Activated CD4-positive, alpha-beta T cell treated with anti-CD3 and anti-CD28 coated beads, Interleukin-2, amount 10 ng/mL, durations not matched to agents 24 days and 14 days (primary cell): ENCODE results near the gene GNAI1. TPM values are rescaled to one million over a fixed set of nuclear protein-coding genes. Genes with fewer than 3 reads are reported as not detected.
A peak's percentile ranks its signal among the peaks of the same experiment; 100 is the strongest.

Experiments
- DNase-seq: peaks from one replicate; pipeline ENCODE4 v3.0.0; 2022
- H3K27ac Mint-ChIP-seq: one replicate; pipeline ENCODE4 v1.8.0; 2022; ENCODE audit warnings: mild to moderate bottlenecking, mixed read lengths
- H3K27me3 Mint-ChIP-seq: one replicate; pipeline ENCODE4 v1.8.0; 2022; ENCODE audit warnings: mixed read lengths
- H3K36me3 Mint-ChIP-seq: one replicate; pipeline ENCODE4 v1.8.0; 2022; ENCODE audit warnings: low read depth, mild to moderate bottlenecking, mixed read lengths
- H3K4me1 Mint-ChIP-seq: one replicate; pipeline ENCODE4 v1.8.0; 2021; ENCODE audit warnings: mixed read lengths
- H3K4me3 Mint-ChIP-seq: one replicate; pipeline ENCODE4 v1.8.0; 2022; ENCODE audit warnings: mild to moderate bottlenecking, moderate library complexity, mixed read lengths
- H3K9me3 Mint-ChIP-seq: one replicate; pipeline ENCODE4 v1.8.0; 2021; ENCODE audit warnings: mixed read lengths
- intact Hi-C: fragments of 100-400 bp; cut with micrococcal nuclease; formaldehyde crosslinking; loops from one replicate; pipeline ENCODE4 v1.15.1; 2023
- total RNA-seq: library from RNA; stranded (reverse); gene quantifications from 2 replicates; pipeline ENCODE4 v1.2.3, GENCODE V29; 2022

The GNAI1 gene
- 5.7 and 6.8 TPM in 2 replicates for total RNA-seq

GRCh38 chr7:80134536-80135308, at the start of gene GNAI1:
Gene GNAI1 (plus strand): TSS chr7:80134831. CDS start chr7:80135161, 330 bp downstream.
- DNase-seq, result peak; percentile 74
- peaks cover 27% of the 10 kb centered on the region for H3K4me1 Mint-ChIP-seq

GRCh38 chr7:80087051-80087770, 47.4 kb upstream of the GNAI1 start:
- peaks cover 3% of the 10 kb centered on the region for H3K27me3 Mint-ChIP-seq
- no peaks in the 10 kb centered on the region for H3K4me1 Mint-ChIP-seq
- intact Hi-C loops, result no loop called here
- no peaks in the 10 kb centered on the region for H3K9me3 Mint-ChIP-seq
- H3K4me3 Mint-ChIP-seq, result no peak overlapping the region
- no peaks in the 10 kb centered on the region for H3K36me3 Mint-ChIP-seq
- DNase-seq, result no peak
- no peak overlapping the region for H3K27ac Mint-ChIP-seq

More at GRCh38 chr7:80134536-80135308, at the start of gene GNAI1:
- H3K27me3 Mint-ChIP-seq, result peaks cover 59% of the 10 kb centered on the region
- H3K4me3 Mint-ChIP-seq, result peak within 1 kb of the TSS; percentile 86
- intact Hi-C loops, result loop anchor here (1.0 to 10.0 kb wide), 3 partner anchors 56 to 260 kb away; no protein-coding TSS in a partner anchor
- no peaks in the 10 kb centered on the region for H3K9me3 Mint-ChIP-seq
- peak within 1 kb of the TSS; percentile 83 for H3K27ac Mint-ChIP-seq
- H3K36me3 Mint-ChIP-seq, result peaks cover 2% of the 10 kb centered on the region

- no peaks in the 10 kb centered on the region for H3K36me3 Mint-ChIP-seq
- peaks cover 3% of the 10 kb centered on the region for H3K27me3 Mint-ChIP-seq
- intact Hi-C loops, result no loop called here
- H3K27ac Mint-ChIP-seq, result no peak overlapping the region
- no peaks in the 10 kb centered on the region for H3K9me3 Mint-ChIP-seq
- H3K4me1 Mint-ChIP-seq, result no peaks in the 10 kb centered on the region
- DNase-seq, result no peak
- H3K4me3 Mint-ChIP-seq, result no peak overlapping the region
Observed at GRCh38 chr7:80087771-80088170, 46.9 kb upstream of the GNAI1 start.

GRCh38 chr7:80088705-80089104, 45.9 kb upstream of the GNAI1 start:
- H3K27me3 Mint-ChIP-seq, result peaks cover 3% of the 10 kb centered on the region
- H3K4me1 Mint-ChIP-seq, result no peaks in the 10 kb centered on the region
- no peak overlapping the region for H3K4me3 Mint-ChIP-seq
- H3K27ac Mint-ChIP-seq, result no peak overlapping the region
- intact Hi-C loops, result no loop called here
- no peaks in the 10 kb centered on the region for H3K9me3 Mint-ChIP-seq
- no peak for DNase-seq
- H3K36me3 Mint-ChIP-seq, result no peaks in the 10 kb centered on the region

- H3K4me3 Mint-ChIP-seq, result no peak overlapping the region
- H3K4me1 Mint-ChIP-seq, result no peaks in the 10 kb centered on the region
- no peak for DNase-seq
- intact Hi-C loops, result no loop called here
- H3K27ac Mint-ChIP-seq, result no peak overlapping the region
- H3K9me3 Mint-ChIP-seq, result no peaks in the 10 kb centered on the region
- peaks cover 3% of the 10 kb centered on the region for H3K27me3 Mint-ChIP-seq
- H3K36me3 Mint-ChIP-seq, result no peaks in the 10 kb centered on the region
Observed at GRCh38 chr7:80089366-80089765, 45.3 kb upstream of the GNAI1 start.

- no peak overlapping the region for H3K4me3 Mint-ChIP-seq
- H3K4me1 Mint-ChIP-seq, result no peaks in the 10 kb centered on the region
- intact Hi-C loops, result no loop called here
- no peaks in the 10 kb centered on the region for H3K9me3 Mint-ChIP-seq
- H3K27me3 Mint-ChIP-seq, result peaks cover under 1% of the 10 kb centered on the region
- DNase-seq, result no peak
- no peaks in the 10 kb centered on the region for H3K36me3 Mint-ChIP-seq
- no peak overlapping the region for H3K27ac Mint-ChIP-seq
Observed at GRCh38 chr7:80093349-80093748, 41.3 kb upstream of the GNAI1 start.

GRCh38 chr7:80095545-80095944, 39.1 kb upstream of the GNAI1 start:
- H3K27me3 Mint-ChIP-seq, result no peaks in the 10 kb centered on the region
- intact Hi-C loops, result no loop called here

GRCh38 chr7:80097756-80098155, 36.9 kb upstream of the GNAI1 start:
- no peaks in the 10 kb centered on the region for H3K4me1 Mint-ChIP-seq
- no peaks in the 10 kb centered on the region for H3K36me3 Mint-ChIP-seq
- no peak for DNase-seq
- H3K4me3 Mint-ChIP-seq, result no peak overlapping the region
- H3K27me3 Mint-ChIP-seq, result no peaks in the 10 kb centered on the region
- H3K27ac Mint-ChIP-seq, result no peak overlapping the region
- H3K9me3 Mint-ChIP-seq, result no peaks in the 10 kb centered on the region
- intact Hi-C loops, result no loop called here

More at GRCh38 chr7:80095545-80095944, 39.1 kb upstream of the GNAI1 start:
- DNase-seq, result no peak
- Mint-ChIP-seq H3K36me3 (no peaks in the 10 kb centered on the region), H3K4me3 (no peak overlapping the region), H3K4me1 (no peaks in the 10 kb centered on the region), H3K9me3 (no peaks in the 10 kb centered on the region), H3K27ac (no peak overlapping the region)

- H3K4me3 Mint-ChIP-seq, result no peak overlapping the region
- no peaks in the 10 kb centered on the region for H3K27me3 Mint-ChIP-seq
- H3K4me1 Mint-ChIP-seq, result no peaks in the 10 kb centered on the region
- no peak for DNase-seq
- H3K27ac Mint-ChIP-seq, result no peak overlapping the region
- H3K36me3 Mint-ChIP-seq, result no peaks in the 10 kb centered on the region
- intact Hi-C loops, result no loop called here
- H3K9me3 Mint-ChIP-seq, result no peaks in the 10 kb centered on the region
Observed at GRCh38 chr7:80098795-80099194, 35.8 kb upstream of the GNAI1 start.

- H3K9me3 Mint-ChIP-seq, result peaks cover under 1% of the 10 kb centered on the region
- intact Hi-C loops, result no loop called here
- H3K36me3 Mint-ChIP-seq, result no peaks in the 10 kb centered on the region
- peaks cover under 1% of the 10 kb centered on the region for H3K4me1 Mint-ChIP-seq
- H3K27ac Mint-ChIP-seq, result no peak overlapping the region
- DNase-seq, result no peak
- H3K27me3 Mint-ChIP-seq, result no peaks in the 10 kb centered on the region
- H3K4me3 Mint-ChIP-seq, result no peak overlapping the region
Observed at GRCh38 chr7:80100254-80100653, 34.4 kb upstream of the GNAI1 start.

GRCh38 chr7:80105701-80106408, 28.8 kb upstream of the GNAI1 start:
- Mint-ChIP-seq H3K4me3 (peak overlapping the region; percentile 1), H3K9me3 (peaks cover 3% of the 10 kb centered on the region), H3K27me3 (no peaks in the 10 kb centered on the region), H3K27ac (no peak overlapping the region), H3K4me1 (peaks cover 21% of the 10 kb centered on the region), H3K36me3 (no peaks in the 10 kb centered on the region)
- intact Hi-C loops, result loop anchor here (2.0 kb wide), 2 partner anchors 31 to 45 kb away; no protein-coding TSS in a partner anchor
- no peak for DNase-seq

- H3K4me3 Mint-ChIP-seq, result peak overlapping the region; percentile 28
- intact Hi-C loops, result loop anchor here (2.0 kb wide), 2 partner anchors 30 to 44 kb away; no protein-coding TSS in a partner anchor
- H3K9me3 Mint-ChIP-seq, result peaks cover 3% of the 10 kb centered on the region
- H3K27ac Mint-ChIP-seq, result peak overlapping the region; percentile 59
- H3K4me1 Mint-ChIP-seq, result peaks cover 21% of the 10 kb centered on the region
- DNase-seq, result no peak
- no peaks in the 10 kb centered on the region for H3K36me3 Mint-ChIP-seq
- H3K27me3 Mint-ChIP-seq, result no peaks in the 10 kb centered on the region
Observed at GRCh38 chr7:80106498-80107113, 28.0 kb upstream of the GNAI1 start.

- no peak for DNase-seq
- intact Hi-C loops, result loop anchor here (2.0 kb wide), 2 partner anchors 30 to 44 kb away; no protein-coding TSS in a partner anchor
- peaks cover 3% of the 10 kb centered on the region for H3K9me3 Mint-ChIP-seq
- H3K4me1 Mint-ChIP-seq, result peaks cover 21% of the 10 kb centered on the region
- H3K4me3 Mint-ChIP-seq, result peak overlapping the region; percentile 28
- H3K27me3 Mint-ChIP-seq, result no peaks in the 10 kb centered on the region
- H3K36me3 Mint-ChIP-seq, result no peaks in the 10 kb centered on the region
- H3K27ac Mint-ChIP-seq, result no peak overlapping the region
Observed at GRCh38 chr7:80107278-80107677, 27.4 kb upstream of the GNAI1 start.
